Pulmonary artery endothelial cell (primary cell): ENCODE measurements around the gene CD82. TPM values are rescaled to one million over a fixed set of nuclear protein-coding genes. Genes with fewer than 3 reads are reported as not detected.

ENCODE experiments used
- DNase-seq: peaks from one replicate; pipeline ENCODE4 v3.0.0-alpha.2; 2011; ENCODE audit warnings: low read depth, low spot score
- total RNA-seq: library from RNA; depleted of rRNA; stranded (reverse); fragments of >200 nt; gene quantifications from 2 replicates; pipeline ENCODE4 v1.2.3, GENCODE V29; 2014

The CD82 gene, protein sequence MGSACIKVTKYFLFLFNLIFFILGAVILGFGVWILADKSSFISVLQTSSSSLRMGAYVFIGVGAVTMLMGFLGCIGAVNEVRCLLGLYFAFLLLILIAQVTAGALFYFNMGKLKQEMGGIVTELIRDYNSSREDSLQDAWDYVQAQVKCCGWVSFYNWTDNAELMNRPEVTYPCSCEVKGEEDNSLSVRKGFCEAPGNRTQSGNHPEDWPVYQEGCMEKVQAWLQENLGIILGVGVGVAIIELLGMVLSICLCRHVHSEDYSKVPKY
- 19.7 and 29.0 TPM in 2 replicates for total RNA-seq

DNA sequence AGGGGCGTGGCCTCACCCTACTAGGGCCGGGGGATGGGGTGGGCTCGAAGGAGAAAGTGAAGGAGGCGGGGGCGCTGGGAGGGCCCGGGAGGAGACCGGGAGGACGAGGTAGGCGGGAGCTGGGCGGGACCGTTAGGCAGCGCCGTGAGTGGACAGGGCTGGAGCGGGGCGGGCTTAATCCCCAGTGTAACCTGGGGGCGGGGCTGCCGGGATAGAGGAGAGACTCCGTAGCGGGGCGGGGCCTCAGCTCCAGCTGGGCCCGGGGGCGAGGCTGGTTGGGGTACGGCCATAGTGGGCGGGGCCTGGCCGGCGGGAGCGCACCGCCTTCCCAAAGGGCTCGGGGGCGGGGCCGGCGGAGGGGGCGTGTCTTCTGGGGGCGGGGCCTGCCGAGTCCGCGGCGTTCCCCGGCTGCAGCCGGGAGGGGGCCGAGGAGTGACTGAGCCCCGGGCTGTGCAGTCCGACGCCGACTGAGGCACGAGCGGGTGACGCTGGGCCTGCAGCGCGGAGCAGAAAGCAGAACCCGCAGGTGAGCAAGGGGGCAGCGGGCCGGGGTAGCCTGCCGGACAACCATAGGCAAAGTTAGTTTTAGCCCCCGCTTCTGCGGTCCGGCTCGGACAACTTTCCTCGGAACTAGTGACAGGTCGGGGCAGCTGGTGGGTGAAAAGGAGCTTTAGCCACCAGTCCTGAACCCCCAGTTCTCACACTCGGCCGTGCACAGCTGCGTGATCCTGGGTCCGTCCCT, at the start of gene CD82:
CD82 (plus strand) TSS at position 453 of the 742 bp plus-strand sequence. CDS start 29,000 bp downstream, outside the sequence.
- peak; percentile 96 for DNase-seq

DNA sequence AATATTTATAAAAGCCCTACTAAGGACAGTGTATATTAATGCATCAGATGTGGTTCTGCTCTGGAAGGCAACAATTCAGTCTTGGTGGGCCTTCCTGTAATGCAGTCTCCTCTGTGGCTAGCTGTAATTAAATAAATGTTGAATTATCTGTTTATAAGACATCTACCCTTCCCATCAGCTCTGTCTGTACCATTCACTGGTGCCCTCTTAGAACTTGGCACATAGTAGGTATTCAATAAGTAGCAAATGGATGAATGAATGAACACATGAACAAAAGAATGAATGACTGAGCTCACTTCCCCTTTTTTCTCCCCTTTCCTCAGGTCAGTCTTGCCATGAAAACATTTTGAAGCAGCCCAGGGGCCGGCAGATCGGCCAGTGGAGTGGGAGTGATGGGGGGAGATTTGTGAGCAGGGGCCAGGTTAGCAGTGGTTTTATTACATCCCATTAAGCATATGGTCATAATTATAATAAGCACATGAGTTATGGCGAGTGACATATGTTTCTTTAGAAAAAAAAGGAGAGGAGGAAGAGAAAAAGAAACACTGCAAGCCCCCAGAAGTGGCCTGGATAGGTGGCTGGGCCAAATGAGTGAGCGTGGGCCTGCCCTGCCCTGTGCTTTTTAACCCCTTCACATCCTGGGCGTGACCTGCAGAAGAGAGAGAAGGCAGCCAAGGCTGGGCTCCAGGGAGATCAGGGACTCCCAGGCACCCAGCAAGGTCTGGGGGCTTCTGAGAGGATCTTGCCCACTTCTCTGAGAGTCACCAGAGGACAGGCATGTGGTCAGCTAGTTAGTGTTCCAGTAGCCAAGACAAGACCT, 48.6 kb upstream of the CD82 start:
- DNase-seq, result no peak

DNA sequence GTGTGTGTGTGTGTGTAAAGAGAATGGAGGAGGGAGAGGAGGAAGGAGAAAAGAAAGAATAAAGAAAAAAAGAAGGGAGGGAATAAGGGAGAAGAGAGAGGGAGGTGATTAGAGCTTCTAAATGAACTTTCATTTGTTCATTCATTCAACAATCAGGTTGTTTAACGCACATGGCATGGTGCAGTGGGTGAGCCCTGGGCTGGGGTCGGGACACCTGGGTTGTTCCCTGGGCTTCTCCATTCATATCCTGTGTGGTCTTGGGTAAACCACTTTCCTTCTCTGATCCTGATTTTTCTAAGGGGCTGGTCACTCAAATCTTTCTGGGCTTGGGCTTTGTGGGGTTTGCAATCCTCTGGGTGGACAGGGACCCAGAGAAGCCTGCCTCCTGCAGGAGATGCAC, 47.9 kb upstream of the CD82 start:
- no peak for DNase-seq

DNA sequence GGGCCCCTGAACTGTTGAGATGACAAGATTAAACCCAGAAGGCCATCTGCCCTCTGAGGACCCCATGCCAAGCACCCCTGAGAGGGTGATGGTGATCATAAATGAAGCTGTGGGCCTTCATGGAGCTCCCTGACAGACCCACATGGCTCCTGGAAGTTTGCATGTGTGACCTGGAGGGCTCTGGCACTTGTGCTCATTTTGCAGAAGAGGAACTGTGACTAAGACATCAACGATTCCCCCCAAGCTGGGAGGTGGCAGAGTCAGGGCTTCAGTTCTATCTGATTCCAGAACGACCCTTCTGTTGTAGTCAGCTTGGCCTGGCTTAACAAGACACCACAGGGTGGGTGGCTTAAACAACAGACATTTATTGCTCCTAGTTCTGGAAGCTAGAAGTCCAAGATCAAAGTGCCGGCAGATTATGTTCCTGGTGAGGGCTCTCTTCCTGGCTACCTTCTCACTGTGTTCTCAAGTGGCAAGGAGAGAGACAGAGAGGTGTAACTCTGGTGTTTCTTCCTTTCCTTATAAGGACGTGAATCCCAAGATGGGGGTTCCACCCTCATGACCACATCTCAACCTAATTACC, 46.4 kb upstream of the CD82 start:
- no peak for DNase-seq

DNA sequence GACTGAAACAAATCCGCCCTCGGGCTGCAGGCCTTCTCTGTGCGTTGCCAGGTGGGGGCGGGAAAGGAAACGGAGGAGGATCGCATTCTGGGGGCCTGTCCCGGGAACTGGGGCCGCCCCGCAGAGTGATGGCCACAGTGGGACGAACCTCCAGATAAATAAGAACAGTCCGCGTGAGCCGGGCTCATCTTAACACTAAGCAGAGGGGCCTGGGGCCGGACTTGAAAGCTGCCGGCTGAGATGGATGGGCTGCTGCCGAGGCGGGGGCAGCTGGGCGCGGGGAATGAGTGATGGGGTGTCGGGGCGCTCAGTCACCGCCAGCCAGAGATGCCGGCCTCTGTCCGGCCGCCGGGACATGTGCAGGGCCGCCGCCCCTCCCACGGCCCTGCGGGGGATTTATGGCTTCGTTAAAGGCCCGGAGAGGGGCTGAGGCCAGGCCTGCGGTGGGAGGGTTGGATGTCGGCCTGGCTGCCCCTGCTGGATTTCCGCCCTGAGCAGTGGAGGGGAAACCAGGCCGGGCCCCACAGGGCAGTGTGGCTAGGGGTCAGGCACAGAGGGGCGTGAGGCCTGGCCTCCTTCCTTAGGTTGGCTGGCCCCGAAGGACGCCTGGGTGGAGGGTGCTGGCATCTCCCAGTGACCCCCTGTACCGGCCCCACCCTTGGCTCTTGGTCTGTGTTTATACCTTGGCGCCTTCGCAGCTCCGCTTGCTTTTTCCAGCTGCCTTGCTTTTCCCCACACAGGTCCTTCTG, 45.3 kb upstream of the CD82 start:
- DNase-seq, result no peak

DNA sequence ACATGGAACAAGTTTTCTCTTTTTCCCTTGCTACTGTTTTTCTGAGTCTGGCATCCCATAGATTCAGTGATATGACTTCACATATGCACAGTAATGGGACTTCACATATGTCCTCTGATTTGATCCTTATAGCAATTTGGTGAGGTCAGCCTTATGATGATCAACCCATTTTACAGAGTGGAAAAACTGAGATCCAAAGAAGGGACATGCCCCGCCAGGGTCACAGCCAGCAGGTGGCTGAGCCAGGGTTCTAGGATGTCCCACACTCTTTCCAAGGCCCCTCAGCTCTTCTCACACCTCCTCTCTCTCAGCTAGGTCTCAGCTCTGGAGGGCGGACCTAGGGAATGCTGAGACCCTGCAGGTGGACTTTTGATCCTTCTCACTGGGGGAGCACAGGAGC, 44.3 kb upstream of the CD82 start:
- no peak for DNase-seq

DNA sequence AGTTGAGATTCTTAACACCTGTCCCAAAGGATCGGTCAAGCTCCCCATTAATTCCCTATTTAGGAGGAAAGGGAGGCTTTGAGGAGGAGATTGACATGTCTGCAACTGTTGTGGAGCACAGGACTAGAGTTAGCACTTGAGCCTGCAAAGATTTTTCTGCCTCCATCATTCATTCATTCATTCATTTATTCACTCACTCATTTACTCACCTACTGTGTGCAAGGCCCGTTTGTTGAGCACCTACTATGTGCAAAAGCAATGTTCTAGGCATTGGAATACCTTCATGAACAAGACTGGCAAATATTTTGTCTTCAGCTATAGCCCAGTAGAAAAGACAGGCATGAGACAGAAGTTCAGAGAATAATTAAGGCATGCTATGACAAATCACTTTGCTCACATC, 43.2 kb upstream of the CD82 start:
- no peak for DNase-seq

DNA sequence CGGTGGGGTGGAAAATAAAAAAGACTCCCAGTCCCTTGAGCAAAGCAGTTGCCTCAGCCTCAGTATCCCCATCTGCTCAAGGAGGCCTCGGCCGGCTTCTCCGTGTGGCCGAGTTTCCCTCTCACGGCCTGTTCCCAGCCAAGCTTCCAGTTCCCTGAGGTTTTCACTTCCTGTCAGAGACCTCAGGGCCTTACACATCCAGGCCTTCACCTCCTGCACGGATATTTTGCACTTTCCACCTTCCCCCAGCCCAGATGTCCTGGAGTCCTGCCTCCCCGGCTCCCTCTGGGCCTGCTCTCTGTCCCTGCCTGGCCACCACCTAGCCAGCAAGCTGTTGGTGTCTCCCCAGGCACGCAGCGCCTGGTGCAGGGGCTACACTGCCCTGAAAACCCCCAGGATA, 41.1 kb upstream of the CD82 start:
- no peak for DNase-seq

DNA sequence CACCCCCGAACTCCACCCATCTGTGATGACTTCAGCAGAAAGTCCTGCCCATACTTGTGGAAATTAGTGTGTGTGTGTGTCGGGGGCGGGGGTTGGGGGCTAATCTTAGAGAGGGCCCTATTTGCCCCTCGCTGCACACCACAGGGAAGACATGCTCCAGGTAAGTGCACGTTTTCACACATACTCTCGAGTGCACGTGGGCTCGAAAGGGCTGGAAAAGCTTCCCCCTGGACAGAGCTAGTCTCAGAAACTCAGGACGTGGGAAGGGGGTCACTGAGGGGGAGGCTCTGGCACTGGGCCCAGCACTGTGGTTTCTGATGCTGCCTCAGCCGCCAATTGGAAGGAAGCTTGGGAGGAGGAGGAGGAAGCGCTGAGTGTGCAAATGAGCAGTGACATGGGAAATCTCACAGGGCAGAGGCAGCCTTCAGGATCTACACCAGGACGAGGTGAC, 40.7 kb upstream of the CD82 start:
- no peak for DNase-seq

DNA sequence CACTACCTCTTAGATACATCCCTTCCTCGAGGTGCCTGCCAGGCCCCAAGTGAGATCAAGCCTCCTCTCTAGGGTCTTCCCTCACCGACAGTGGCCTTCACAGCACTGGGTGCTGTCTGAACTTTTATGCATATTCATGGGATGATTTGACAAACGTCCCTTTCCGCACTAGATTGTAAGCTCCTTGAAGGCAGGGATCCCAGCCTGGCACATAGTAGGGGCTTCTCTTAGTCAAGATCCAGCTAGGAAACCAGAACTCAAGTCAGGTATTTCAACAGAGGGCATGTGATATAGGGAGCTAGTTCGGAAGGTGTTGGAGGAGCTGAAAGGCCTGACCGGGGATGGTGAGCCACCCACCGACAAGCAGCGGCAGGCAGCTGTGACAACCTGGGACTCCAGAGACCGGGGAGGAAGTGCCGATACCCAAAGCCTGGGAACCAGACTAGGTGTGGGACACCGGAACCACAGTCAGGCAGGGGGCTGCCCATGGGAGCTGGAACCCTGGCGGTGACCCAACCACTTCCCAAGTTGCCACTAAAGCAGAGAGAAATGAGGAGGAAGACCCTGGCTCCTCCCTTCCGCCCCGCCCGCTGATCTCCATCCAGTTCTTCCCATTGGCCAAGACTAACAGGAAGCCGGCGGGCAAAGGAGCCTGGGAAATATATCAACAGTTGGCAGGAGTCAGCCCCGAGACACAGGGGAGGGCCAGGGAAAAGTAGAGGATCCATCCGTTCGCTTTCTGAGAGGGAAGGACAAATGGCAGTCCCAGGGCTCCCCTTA, 39.8 kb upstream of the CD82 start:
- no peak for DNase-seq

DNA sequence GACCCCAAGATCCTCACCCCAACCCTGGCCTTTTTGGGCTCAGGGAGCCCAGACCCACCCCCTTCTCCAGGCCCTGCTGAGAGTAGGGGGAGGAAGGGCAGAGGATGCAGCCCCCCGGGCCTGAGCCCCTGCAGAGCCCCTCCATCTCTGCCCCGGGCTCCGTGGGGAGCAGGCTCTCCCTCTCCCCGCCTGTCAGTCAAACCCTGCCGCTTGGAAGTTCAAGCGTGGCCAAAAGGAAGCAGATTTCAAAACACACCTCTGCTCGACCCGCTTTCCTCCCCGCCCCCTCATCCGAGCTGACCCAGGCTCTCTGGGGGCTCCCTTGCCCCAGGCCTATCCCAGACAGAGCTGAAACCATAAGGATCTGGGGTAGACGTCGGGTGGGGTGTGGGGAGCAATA, 39.0 kb upstream of the CD82 start:
- DNase-seq, result no peak

DNA sequence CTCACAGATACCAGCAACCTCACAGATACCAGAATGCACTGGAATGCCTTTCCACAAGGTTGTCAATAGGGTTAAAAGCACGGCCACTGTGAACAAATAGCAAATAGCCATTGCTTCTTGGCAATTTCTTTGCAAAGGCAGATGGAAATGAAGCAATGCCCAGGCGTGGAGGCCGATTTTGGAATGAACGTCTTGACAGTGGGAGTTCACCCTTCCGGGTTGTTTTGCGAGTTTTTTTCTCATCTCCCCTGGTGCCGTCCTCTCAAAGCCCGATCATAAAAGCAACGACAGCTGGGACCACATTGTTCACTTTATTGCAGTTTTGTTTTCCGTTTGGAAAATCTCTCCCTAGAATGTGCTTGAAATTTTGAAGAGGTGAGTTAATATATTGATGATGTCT, 38.0 kb upstream of the CD82 start:
- DNase-seq, result no peak

DNA sequence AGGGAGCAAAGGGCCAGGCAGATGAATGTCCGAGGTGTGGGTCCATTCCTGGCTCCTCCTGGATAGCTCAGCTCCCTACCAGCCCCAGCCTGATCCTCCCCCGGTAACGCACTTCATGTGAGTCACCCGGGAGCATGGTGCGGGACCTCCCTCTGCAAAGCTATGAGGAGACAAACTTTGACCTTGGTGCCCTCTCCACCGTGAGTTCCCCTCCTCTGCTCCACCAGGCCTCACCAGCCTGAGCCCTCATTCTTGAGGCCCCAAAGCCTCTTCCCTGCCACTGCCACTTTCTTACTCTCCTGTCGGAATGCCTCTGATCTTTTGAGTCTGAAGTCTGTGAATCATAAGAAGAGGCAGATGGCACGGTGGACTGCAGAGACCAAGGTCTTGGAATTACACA, 37.4 kb upstream of the CD82 start:
- no peak for DNase-seq

DNA sequence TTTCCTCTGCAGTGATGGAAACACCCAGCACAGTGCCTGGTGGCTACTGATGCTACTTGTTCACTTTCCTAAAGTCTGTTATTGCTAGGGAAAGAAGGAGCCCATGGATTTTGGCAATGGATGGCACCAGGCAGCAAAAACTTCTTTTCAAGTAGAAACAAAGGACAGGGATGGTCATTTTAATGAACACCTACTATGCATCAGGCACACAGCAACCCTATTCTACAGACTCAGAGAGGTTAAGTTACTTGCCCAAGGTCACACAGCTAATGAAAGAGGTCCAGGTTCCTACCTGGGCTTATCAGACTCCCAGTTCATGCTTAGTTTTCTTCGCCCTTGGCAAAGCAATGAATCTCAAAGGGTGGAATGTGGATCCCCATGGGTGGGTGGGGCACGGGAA, 36.9 kb upstream of the CD82 start:
- DNase-seq, result no peak

DNA sequence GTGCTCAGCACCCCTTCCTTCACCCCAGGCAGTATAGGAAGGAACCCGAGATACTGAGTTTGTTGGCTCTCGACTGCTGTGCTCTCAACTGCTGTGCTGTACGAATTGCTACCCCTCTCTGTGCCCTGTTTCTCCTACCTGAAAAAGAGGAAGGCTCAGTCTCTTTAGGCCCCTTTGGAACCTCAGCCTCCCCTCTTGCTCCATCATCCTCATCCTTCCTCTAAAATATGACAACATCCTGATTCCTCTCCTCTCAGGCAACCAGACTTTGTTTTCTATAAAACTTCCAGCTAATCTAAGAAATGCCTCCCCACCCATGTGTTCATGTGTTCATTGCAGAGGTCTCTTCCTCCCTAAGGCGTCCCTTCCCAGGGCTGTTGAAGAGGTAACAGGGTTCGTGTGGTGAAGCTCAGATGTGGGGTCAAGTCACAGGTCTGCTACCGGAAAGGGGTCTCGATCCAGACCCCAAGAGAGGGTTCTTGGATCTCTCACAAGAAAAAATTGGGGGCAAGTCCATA, 35.5 kb upstream of the CD82 start:
- no peak for DNase-seq

DNA sequence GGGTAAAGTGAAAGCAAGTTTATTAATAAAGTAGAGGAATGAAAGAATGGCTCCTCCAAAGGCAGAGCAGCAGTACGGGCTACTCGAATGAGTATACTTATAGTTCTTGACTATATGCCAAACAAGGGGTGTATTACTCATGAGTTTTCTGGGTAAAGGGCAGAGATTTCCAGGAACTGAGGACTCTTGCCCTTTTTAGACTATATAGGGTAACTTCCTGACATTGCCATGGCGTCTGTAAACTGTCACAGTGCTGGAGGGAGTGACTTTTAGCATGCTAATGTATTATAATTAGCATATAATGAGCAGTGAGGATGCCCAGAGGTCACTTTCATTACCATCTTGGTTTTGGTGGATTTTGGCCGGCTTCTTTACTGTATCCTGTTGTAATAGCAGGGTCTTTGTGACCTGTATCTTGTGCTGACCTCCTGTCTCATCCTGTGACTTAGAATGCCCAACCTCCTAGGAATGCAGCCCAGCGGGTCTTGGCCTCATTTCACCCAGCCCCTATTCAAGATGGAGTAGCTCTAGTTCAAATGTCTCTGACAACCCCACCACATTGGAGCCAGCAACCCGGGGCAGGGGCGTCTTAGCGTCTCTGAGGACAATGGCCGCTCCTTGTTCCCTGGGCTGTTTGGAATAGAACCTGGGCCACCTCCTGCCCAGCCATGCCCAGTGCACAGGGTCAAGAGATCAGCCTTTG, 34.9 kb upstream of the CD82 start:
- no peak for DNase-seq

DNA sequence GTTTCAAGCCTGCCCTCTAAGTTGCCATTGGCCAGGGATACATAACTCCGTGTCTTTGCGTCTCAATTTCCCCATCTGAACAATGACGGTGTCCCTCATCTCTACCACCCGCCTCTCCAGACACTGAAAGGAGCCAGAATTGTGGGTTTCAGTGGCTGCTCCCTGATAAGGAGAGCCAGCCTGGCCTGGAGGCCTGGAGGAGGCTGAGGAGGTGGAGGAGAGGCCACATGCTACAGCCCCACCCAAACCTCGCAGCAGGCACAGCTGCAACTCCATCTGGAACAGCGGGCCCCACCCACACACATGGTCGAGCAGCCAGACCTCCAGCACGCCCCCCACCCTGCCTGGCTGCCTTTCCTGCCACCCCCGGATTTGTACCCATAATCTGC, 34.4 kb upstream of the CD82 start:
- DNase-seq, result no peak

DNA sequence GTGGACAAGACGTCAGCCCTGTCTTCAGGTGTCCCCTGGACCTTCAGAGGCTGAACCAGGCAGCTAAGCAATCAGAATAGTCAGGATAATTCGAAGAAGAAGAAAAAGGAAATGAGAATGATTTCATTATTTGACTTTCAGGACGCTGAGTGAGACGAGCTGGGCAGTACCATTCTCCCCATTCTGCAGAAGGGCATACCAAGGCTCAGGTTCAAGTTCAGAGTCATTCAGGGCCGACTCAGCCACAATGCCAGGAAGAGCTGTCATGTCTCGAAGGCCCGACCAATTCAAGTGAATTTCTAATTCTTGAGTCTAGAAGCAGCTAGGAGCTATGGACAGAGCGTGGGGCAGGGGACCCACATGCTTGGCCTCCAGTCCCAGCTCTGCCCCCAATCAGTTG, 33.8 kb upstream of the CD82 start:
- DNase-seq, result no peak

DNA sequence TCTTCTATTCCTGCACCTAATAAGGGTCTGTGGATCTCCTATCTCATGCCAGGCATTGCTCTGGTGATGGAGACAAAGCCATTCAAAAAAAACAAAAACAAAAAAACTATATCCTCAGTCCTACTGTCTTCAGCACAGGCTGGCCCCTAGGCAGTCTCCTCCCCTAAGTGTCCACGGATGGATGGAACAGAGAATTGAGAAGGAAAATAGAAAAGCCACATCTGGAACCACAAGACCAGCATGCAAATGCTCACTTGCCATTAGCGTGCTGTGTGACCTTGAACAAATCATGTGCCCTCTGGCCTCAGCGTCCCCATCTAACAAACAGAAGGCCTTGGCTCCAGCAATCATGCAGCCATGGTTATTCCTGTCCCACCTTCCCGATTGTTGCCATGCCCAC, 32.7 kb upstream of the CD82 start:
- no peak for DNase-seq
